ENCODE results near the gene F8.

DNA sequence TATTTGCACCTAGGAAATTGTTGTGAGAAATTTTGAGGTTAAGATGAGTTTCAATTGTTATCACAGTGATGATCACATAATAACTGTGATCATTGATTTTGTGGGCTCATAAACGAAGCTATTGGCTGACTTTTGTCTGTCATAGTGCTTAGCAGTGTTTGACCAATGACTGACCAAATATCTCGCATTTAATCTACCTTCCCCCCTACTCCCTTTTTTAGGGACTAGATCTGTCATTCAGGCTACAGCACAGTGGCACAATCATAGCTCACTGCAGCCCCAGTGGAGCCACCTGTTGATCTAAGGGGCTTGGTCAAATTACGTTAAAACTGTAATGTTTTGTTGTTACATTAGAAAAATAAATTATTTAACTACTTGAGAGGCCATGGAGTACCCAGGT, 5.6 kb upstream of the F8 start:
- no peak for TF ChIP-seq PHF21A (IDR thresholded peaks at IDR 0.05; ENCODE audit: borderline replicate concordance, low read depth)
- no peak for TF ChIP-seq ZNF780A (CRISPR knock-in tag; IDR thresholded peaks at IDR 0.05)
- TF ChIP-seq EZH2 (IDR thresholded peaks at IDR 0.05; ENCODE audit: borderline replicate concordance, low read depth, low read length), result no peak
- no peak for TF ChIP-seq PCBP2 (IDR thresholded peaks at IDR 0.05; ENCODE audit: low read depth, low read length, poor library complexity, severe bottlenecking)
- TF ChIP-seq, protein P1, sequence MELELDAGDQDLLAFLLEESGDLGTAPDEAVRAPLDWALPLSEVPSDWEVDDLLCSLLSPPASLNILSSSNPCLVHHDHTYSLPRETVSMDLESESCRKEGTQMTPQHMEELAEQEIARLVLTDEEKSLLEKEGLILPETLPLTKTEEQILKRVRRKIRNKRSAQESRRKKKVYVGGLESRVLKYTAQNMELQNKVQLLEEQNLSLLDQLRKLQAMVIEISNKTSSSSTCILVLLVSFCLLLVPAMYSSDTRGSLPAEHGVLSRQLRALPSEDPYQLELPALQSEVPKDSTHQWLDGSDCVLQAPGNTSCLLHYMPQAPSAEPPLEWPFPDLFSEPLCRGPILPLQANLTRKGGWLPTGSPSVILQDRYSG (tag; conservative IDR thresholded peaks at IDR 0.05; ENCODE audit: low read depth), result no peak
- TF ChIP-seq RAD51 (IDR thresholded peaks at IDR 0.05; ENCODE audit: borderline replicate concordance, low read depth), result no peak
- TF ChIP-seq CTCF (IDR thresholded peaks at IDR 0.05 in 2 of 3, conservative IDR thresholded peaks at IDR 0.05 in 1 of 3; ENCODE audit: insufficient read depth in 2 of 3, low read depth in 1 of 3, low read length in 3 of 3), result peak in 2 of 3 experiments; percentile 17 to 22; a peak in 1 of 6 replicates
- 0 out of 4 replicates have a peak, but pooled peaks of 1 of the 2 experiments have one; percentile 4 for TF ChIP-seq RAD21 (CRISPR knock-in tag; conservative IDR thresholded peaks at IDR 0.05 in 1 of 2, IDR thresholded peaks at IDR 0.05 in 1 of 2)
- TF ChIP-seq ARHGAP35 (IDR thresholded peaks at IDR 0.05; ENCODE audit: partially characterized antibody), result no peak
- no peak for TF ChIP-seq EP300 (IDR thresholded peaks at IDR 0.05; ENCODE audit: low read length)

Measured in K562 (cell line).